Ascending aorta (tissue), 2 donors: ENCODE data around the gene STEAP1B. TPM values are rescaled to one million over a fixed set of nuclear protein-coding genes. Genes with fewer than 3 reads are reported as not detected.
"Not testable (repeated sequence)": the region's sequence is repeated elsewhere in the genome, so short reads cannot be mapped to it uniquely, and the experiment has no call there.

ENCODE experiments used
- DNase-seq, 2 donors: peaks; one replicate each; pipeline ENCODE4 v3.0.0-alpha.2; 2019; ENCODE audit warnings: low spot score in 2 of 2
- H3K27ac ChIP-seq, 2 donors: fragments of 200-600 bp; sonication (generic); one replicate each; pipeline ENCODE4 v1.5.1; 2016 to 2017; ENCODE audit warnings: mild to moderate bottlenecking in 1 of 2
- H3K27me3 ChIP-seq: fragments of 200-600 bp; sonication (generic); one replicate; pipeline ENCODE4 v1.5.1; 2017
- H3K36me3 ChIP-seq, 2 donors: fragments of 200-600 bp; sonication (generic); one replicate each; pipeline ENCODE4 v1.5.1; 2016
- H3K4me1 ChIP-seq, 2 donors: fragments of 200-600 bp; sonication (generic); one replicate each; pipeline ENCODE4 v1.5.1; 2016 to 2017; ENCODE audit warnings: mild to moderate bottlenecking in 1 of 2
- H3K4me3 ChIP-seq, 2 donors: fragments of 200-600 bp; sonication (generic); one replicate each; pipeline ENCODE4 v1.5.1; 2016 to 2017; ENCODE audit warnings: mild to moderate bottlenecking in 1 of 2
- H3K9me3 ChIP-seq, 2 donors: fragments of 200-600 bp; sonication (generic); one replicate each; pipeline ENCODE4 v1.5.1; 2016
- CTCF ChIP-seq, 3 experiments: fragments of 200-600 bp in 2 of 3; fragments of 450-650 bp in 1 of 3; sonication (generic) in 2 of 3; IDR thresholded peaks; one replicate each; pipeline ENCODE4 v1.5.1; 2016 to 2019; ENCODE audit warnings: antibody characterized with exemption in 3 of 3, mild to moderate bottlenecking in 1 of 3, moderate library complexity in 1 of 3
- intact Hi-C: fragments of 100-400 bp; cut with DNase I; formaldehyde crosslinking; loops from one replicate; pipeline ENCODE4 v1.15.1; 2023
- total RNA-seq: library from RNA; depleted of rRNA; stranded (reverse); fragments of >200 nt; gene quantifications from one replicate; pipeline ENCODE4 v1.1.0, GENCODE V29; 2016

Gene STEAP1B
- total RNA-seq, 1 donor from 2014 or later, result not detected

DNA sequence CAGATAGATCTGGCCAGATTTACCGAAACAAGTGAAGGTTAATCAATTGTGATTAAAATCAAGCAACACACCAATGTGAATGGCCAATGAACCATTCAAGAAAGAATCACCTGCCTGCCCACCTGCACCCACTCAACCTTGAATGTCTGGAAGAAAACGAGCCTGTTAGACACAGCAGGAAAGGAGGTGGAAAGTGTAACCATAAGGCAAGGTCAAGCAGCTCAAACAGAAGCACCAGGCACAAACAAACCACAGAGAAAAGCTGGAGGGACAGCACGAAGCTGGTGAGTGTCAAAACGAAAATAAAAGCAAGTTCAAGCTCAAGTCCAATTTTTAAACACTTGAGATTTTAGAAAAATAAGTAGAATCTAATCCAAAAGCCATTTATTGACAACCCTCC lies 64.9 kb downstream of the STEAP1B start:
- TF ChIP-seq CTCF (IDR thresholded peaks at IDR 0.05), result no peak
- Histone ChIP-seq H3K4me3 (no peak overlapping the region), H3K9me3 (no peaks in the 10 kb centered on the region), H3K27me3 (no peaks in the 10 kb centered on the region), H3K27ac (no peak overlapping the region), H3K36me3 (no peaks in the 10 kb centered on the region), H3K4me1 (no peaks in the 10 kb centered on the region)
- intact Hi-C loops, result no loop called here
- DNase-seq, result no peak

DNA sequence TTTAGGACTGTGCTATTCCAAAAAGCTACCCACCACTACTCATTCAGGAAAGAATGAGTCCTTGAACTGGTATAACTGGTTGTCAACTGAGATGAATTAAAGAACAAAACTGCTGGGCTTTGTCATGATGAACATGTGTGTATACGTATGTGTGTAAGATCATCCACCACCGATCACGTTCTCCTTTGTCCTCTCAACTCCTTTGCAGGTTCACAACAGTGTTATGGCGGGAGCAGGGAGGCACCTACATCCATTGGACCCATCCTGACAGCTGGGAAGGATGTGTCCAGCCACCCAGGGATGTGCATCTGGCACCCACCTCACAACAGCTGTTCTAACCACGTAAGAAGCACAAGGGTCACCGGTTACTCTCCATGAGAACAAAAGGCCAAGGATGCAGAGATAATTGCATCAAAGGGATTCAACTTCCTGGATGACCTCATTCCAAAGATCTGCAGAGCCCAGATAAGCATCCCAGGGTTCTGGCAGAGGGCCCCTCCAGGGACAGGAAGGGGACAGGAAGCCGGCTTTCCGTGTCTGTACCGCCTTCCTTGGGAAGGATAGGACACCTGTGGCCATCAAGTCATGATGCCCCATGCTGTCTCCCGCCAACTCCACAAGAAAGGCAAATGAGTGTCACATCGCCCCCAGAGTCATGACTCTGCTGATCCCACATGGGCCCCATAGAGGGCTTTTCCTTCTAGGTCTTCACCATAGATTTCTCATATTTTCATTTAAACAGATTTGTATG lies 66.1 kb downstream of the STEAP1B start:
- Histone ChIP-seq H3K9me3 (no peaks in the 10 kb centered on the region), H3K27ac (no peak overlapping the region), H3K36me3 (no peaks in the 10 kb centered on the region), H3K4me3 (no peak overlapping the region), H3K27me3 (no peaks in the 10 kb centered on the region), H3K4me1 (no peaks in the 10 kb centered on the region)
- no peak for TF ChIP-seq CTCF (IDR thresholded peaks at IDR 0.05)
- intact Hi-C loops, result no loop called here
- no peak for DNase-seq

- H3K27me3 ChIP-seq, H3K4me3 ChIP-seq, H3K27ac ChIP-seq, intact Hi-C loops, DNase-seq, H3K4me1 ChIP-seq, H3K36me3 ChIP-seq, H3K9me3 ChIP-seq: not testable (repeated sequence)
These were observed 66.8 kb downstream of the STEAP1B start for GRCh38 chr7:22433165-22433700.

- H3K4me3 ChIP-seq, result no peak overlapping the region
- DNase-seq, result no peak
- no peak overlapping the region for H3K27ac ChIP-seq
- H3K27me3 ChIP-seq, result no peaks in the 10 kb centered on the region
- TF ChIP-seq CTCF (IDR thresholded peaks at IDR 0.05), result no peak
- no peaks in the 10 kb centered on the region for H3K9me3 ChIP-seq
- H3K4me1 ChIP-seq, result no peaks in the 10 kb centered on the region
- intact Hi-C loops, result no loop called here
- H3K36me3 ChIP-seq, result no peaks in the 10 kb centered on the region
These were observed 67.7 kb downstream of the STEAP1B start for GRCh38 chr7:22432203-22432718.

- no peak for TF ChIP-seq CTCF (IDR thresholded peaks at IDR 0.05)
- intact Hi-C loops, result no loop called here
- no peaks in the 10 kb centered on the region for H3K9me3 ChIP-seq
- no peak for DNase-seq
- no peak overlapping the region for H3K4me3 ChIP-seq
- H3K27me3 ChIP-seq, result no peaks in the 10 kb centered on the region
- H3K4me1 ChIP-seq, result no peaks in the 10 kb centered on the region
- no peaks in the 10 kb centered on the region for H3K36me3 ChIP-seq
- no peak overlapping the region for H3K27ac ChIP-seq
These were observed 69.5 kb downstream of the STEAP1B start for GRCh38 chr7:22430457-22430856.

DNA sequence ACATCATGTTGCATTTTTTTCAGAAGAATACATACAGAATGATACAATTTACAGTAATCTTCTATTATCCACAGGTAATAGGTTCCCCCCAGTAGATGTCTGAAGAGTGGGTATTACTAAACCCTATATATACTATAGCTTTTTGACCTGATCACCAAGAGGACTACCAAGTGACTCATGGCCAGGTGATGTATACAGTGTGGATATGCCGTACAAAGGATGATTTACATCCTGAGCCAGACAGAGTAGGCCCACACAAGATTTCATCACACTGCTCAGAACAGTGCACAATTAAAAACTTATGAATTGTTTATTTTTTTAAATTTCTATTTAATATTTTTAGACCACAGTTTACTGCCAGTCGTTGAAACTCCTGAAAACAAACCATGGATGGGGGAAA lies 70.6 kb downstream of the STEAP1B start:
- no peaks in the 10 kb centered on the region for H3K27me3 ChIP-seq
- H3K4me1 ChIP-seq, result no peaks in the 10 kb centered on the region

More for the DNA sequence above, 70.6 kb downstream of the STEAP1B start:
- Histone ChIP-seq H3K9me3 (no peaks in the 10 kb centered on the region), H3K27ac (no peak overlapping the region), H3K36me3 (no peaks in the 10 kb centered on the region), H3K4me3 (no peak overlapping the region)
- DNase-seq, result no peak
- intact Hi-C loops, result no loop called here
- no peak for TF ChIP-seq CTCF (IDR thresholded peaks at IDR 0.05)
